Activated CD4-positive, alpha-beta T cell treated with anti-CD3 and anti-CD28 coated beads for 36 hours (primary cell): ENCODE measurements around the gene POLR3B. TPM values are rescaled to one million over a fixed set of nuclear protein-coding genes. Genes with fewer than 3 reads are reported as not detected.
A peak's percentile ranks its signal among the peaks of the same experiment; 100 is the strongest.

ENCODE experiments used
- ATAC-seq: fragments of 200-7000 bp; cut with Tn5 transposase; one replicate; pipeline ENCODE4 v1.10.0; 2021; ENCODE audit warnings: mild to moderate bottlenecking, moderate library complexity
- CTCF ChIA-PET: fragments of 350-600 bp; sonication (Branson Sonifier 250); formaldehyde crosslinking; loops from one replicate; lab custom pipeline; 2021; ENCODE audit warnings: antibody characterized with exemption; lab: Charles Lee
- POLR2A ChIA-PET: fragments of 350-600 bp; sonication (Branson Sonifier 250); formaldehyde crosslinking; loops from one replicate; lab custom pipeline; 2021; ENCODE audit warnings: antibody characterized with exemption, inconsistent platforms; lab: Charles Lee
- DNase-seq: peaks from one replicate; pipeline ENCODE4 v3.0.0-alpha.2; 2020
- H3K27ac Mint-ChIP-seq: one replicate; pipeline ENCODE4 v1.8.0; 2021; ENCODE audit warnings: mixed read lengths
- H3K27me3 Mint-ChIP-seq: one replicate; pipeline ENCODE4 v1.8.0; 2021; ENCODE audit warnings: mixed read lengths
- H3K36me3 Mint-ChIP-seq: one replicate; pipeline ENCODE4 v1.8.0; 2021; ENCODE audit warnings: low read depth, mixed read lengths
- H3K4me1 Mint-ChIP-seq: one replicate; pipeline ENCODE4 v1.8.0; 2021; ENCODE audit warnings: mixed read lengths
- H3K4me3 Mint-ChIP-seq: one replicate; pipeline ENCODE4 v1.8.0; 2021; ENCODE audit warnings: mild to moderate bottlenecking, moderate library complexity, mixed read lengths
- H3K9me3 Mint-ChIP-seq: one replicate; pipeline ENCODE4 v1.8.0; 2021; ENCODE audit warnings: low read depth, mixed read lengths
- intact Hi-C, 2 experiments: fragments of 100-400 bp; cut with DNase I in 1 of 2; cut with micrococcal nuclease in 1 of 2; formaldehyde crosslinking; loops; one replicate each; pipeline versions ENCODE4 v1.14.2 to v1.15.1; 2022 to 2024; cut with DNase I, micrococcal nuclease
- total RNA-seq, 2 experiments: library from RNA; stranded (reverse); gene quantifications; one replicate each; pipeline ENCODE4 v1.2.3, GENCODE V29; 2021

The POLR3B gene
- total RNA-seq, 2 experiments from 2014 or later, result 9.1 to 11.7 TPM

GRCh38 chr12:106323537-106323936, 34.0 kb upstream of the POLR3B start:
- DNase-seq (no peak), ATAC-seq (no peak)
- H3K9me3 Mint-ChIP-seq, result no peaks in the 10 kb centered on the region
- H3K27me3 Mint-ChIP-seq, result no peaks in the 10 kb centered on the region
- no peak overlapping the region for H3K4me3 Mint-ChIP-seq
- CTCF ChIA-PET, result no interaction called here
- peaks cover 18% of the 10 kb centered on the region for H3K36me3 Mint-ChIP-seq
- H3K4me1 Mint-ChIP-seq, result no peaks in the 10 kb centered on the region
- no peak overlapping the region for H3K27ac Mint-ChIP-seq
- intact Hi-C loops, result no loop called here
- POLR2A ChIA-PET, result no interaction called here

DNA sequence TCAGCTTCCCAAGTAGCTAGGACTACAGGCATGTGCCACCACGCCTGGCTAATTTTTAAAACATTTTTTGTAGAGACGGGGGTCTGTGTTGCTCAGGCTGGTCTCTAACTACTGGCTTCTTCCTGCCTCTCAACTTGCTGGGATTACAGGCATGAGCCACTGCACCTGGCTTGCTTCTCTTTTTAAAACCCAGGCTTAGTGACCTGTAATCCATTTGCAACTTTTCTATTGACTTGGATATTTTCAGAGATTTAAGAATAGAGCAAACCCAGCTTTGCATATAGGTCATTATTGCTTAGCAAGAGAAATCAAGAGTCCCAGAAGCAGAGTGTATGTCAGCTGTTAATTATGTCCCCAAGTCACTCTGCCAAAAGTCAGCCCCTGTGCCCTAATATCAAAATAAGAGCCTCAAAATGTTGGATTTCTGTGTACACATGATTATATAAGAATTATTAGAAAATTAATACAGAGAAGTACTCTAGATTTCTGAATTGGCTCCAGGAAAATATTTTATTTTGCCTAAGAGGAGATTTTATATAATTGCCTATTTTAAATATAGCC, 30.2 kb upstream of the POLR3B start:
- H3K27me3 Mint-ChIP-seq, result no peaks in the 10 kb centered on the region
- POLR2A ChIA-PET, result no interaction called here
- CTCF ChIA-PET, result no interaction called here
- H3K9me3 Mint-ChIP-seq, result no peaks in the 10 kb centered on the region
- no peak overlapping the region for H3K4me3 Mint-ChIP-seq
- no peak for ATAC-seq
- intact Hi-C loops, result no loop called here
- no peak overlapping the region for H3K27ac Mint-ChIP-seq
- no peak for DNase-seq
- H3K4me1 Mint-ChIP-seq, result no peaks in the 10 kb centered on the region
- peaks cover 21% of the 10 kb centered on the region for H3K36me3 Mint-ChIP-seq

DNA sequence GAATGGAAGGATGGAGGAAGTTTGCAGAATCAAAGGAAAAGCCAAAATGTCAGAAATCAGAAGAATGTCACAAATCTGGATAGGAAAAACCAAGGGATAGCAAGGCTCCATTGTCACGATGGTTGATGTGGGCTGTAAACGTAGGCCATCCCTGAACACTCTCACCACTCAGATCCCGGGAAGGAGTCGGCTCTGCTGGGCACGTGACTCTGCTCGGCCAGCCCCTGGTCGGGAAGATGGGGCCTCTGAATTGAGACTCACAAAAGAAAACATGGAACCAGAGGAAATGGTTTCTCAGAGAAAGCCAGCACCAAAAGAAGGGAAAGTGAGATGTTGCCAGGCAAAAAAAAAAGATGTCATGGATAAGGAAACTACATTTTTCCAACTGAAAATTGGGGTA, 28.8 kb upstream of the POLR3B start:
- ChIA-PET POLR2A (no interaction called here), CTCF (no interaction called here)
- H3K36me3 Mint-ChIP-seq, result peaks cover 21% of the 10 kb centered on the region
- no peak for DNase-seq
- no peaks in the 10 kb centered on the region for H3K27me3 Mint-ChIP-seq
- intact Hi-C loops, result no loop called here
- H3K4me1 Mint-ChIP-seq, result peaks cover 3% of the 10 kb centered on the region
- H3K4me3 Mint-ChIP-seq, result no peak overlapping the region
- H3K9me3 Mint-ChIP-seq, result no peaks in the 10 kb centered on the region
- ATAC-seq, result no peak
- H3K27ac Mint-ChIP-seq, result no peak overlapping the region

DNA sequence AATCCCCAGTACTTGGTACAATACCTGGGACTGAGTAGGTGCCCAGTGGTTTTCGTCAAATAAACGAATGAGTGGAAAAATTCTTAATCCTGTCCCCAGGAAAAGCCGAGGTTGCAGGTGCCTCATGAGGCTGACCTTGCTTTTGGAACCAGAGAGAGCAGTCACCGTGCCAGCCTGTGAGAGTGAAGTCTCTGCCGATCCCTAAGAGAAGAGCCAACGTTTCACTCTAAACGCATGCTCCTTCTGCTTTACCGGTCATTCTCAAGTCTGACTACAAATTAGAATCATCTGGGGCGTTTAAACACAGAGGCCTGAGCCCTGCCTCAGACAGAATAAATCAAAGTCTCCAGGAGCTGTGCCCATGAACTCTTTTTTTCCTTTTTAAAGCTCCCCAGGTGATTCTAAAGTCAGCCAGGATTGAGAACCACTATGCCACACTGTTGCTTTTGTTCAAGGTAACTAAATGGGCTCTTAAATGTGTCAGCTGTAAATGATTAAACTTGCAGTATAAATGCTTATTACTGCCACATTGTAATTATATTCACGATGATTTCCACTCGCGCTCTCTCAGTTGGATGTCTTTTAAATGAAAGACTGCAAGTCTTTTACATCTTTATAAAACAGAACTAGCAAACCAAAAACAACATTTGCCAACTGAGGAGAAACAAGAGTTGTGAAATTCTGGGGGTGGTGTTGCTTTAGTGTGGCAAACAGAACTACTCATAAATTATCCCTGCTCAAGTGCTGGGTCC, 28.1 kb upstream of the POLR3B start:
- H3K27ac Mint-ChIP-seq, result no peak overlapping the region
- H3K4me3 Mint-ChIP-seq, result no peak overlapping the region
- no peak for DNase-seq
- H3K36me3 Mint-ChIP-seq, result peaks cover 17% of the 10 kb centered on the region
- no peaks in the 10 kb centered on the region for H3K27me3 Mint-ChIP-seq
- POLR2A ChIA-PET, result no interaction called here
- H3K4me1 Mint-ChIP-seq, result peaks cover 7% of the 10 kb centered on the region
- intact Hi-C loops, result no loop called here
- no peak for ATAC-seq
- H3K9me3 Mint-ChIP-seq, result no peaks in the 10 kb centered on the region
- CTCF ChIA-PET, result no interaction called here

DNA sequence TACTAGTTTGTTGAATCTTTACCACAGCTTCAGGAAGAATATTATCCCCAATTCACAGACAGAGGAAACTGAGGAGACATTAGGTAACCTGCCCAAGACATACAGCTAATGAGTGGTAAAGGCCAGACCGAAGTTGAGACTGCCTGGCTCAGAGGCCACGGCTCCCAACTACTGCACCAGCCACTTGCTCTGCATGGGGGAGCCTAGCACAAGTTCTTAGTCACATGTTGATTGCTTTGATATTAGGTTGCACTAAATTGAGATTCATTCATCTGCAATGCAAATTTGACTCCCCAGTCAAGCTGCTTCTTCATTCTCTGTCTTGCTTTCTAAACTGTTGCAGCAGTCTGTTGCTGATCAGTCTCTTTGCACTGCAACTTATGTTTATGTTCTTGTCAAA, 25.9 kb upstream of the POLR3B start:
- Mint-ChIP-seq H3K9me3 (no peaks in the 10 kb centered on the region), H3K4me3 (no peak overlapping the region), H3K4me1 (peaks cover 9% of the 10 kb centered on the region), H3K27ac (no peak overlapping the region), H3K27me3 (no peaks in the 10 kb centered on the region), H3K36me3 (peaks cover 20% of the 10 kb centered on the region)
- no peak for DNase-seq
- intact Hi-C loops, result no loop called here
- ATAC-seq, result no peak
- ChIA-PET POLR2A (no interaction called here), CTCF (interaction anchor here (1.3 kb wide), 1 partner anchor 11 kb away, joined by 5 read pairs; no protein-coding TSS in a partner anchor)

- Mint-ChIP-seq H3K4me1 (peaks cover 12% of the 10 kb centered on the region), H3K36me3 (peaks cover 25% of the 10 kb centered on the region), H3K9me3 (no peaks in the 10 kb centered on the region), H3K4me3 (no peak overlapping the region), H3K27ac (no peak overlapping the region), H3K27me3 (no peaks in the 10 kb centered on the region)
- POLR2A ChIA-PET, result no interaction called here
- ATAC-seq, result no peak
- DNase-seq, result no peak
- CTCF ChIA-PET, result interaction anchor here (2.0 kb wide), 1 partner anchor 25 kb away, joined by 7 read pairs; the partner anchor contains the start of gene POLR3B
- intact Hi-C loops, result no loop called here
Observed at GRCh38 chr12:106332536-106332935, 25.0 kb upstream of the POLR3B start.

GRCh38 chr12:106333010-106333409, 24.5 kb upstream of the POLR3B start:
- Mint-ChIP-seq H3K27ac (no peak overlapping the region), H3K4me3 (no peak overlapping the region), H3K9me3 (no peaks in the 10 kb centered on the region), H3K36me3 (peaks cover 25% of the 10 kb centered on the region), H3K4me1 (peaks cover 12% of the 10 kb centered on the region), H3K27me3 (no peaks in the 10 kb centered on the region)
- POLR2A ChIA-PET, result no interaction called here
- CTCF ChIA-PET, result interaction anchor here (2.0 kb wide), 1 partner anchor 24 kb away, joined by 7 read pairs; the partner anchor contains the start of gene POLR3B
- DNase-seq, result no peak
- intact Hi-C loops, result no loop called here
- ATAC-seq, result no peak

- DNase-seq, result no peak
- H3K36me3 Mint-ChIP-seq, result peaks cover 25% of the 10 kb centered on the region
- H3K27ac Mint-ChIP-seq, result peak overlapping the region; percentile 1
- CTCF ChIA-PET, result interaction anchor here (2.0 kb wide), 1 partner anchor 23 kb away, joined by 7 read pairs; the partner anchor contains the start of gene POLR3B
- POLR2A ChIA-PET, result no interaction called here
- H3K9me3 Mint-ChIP-seq, result no peaks in the 10 kb centered on the region
- peaks cover 12% of the 10 kb centered on the region for H3K4me1 Mint-ChIP-seq
- intact Hi-C loops, result no loop called here
- no peak for ATAC-seq
- H3K4me3 Mint-ChIP-seq, result no peak overlapping the region
- no peaks in the 10 kb centered on the region for H3K27me3 Mint-ChIP-seq
Observed at GRCh38 chr12:106333756-106334155, 23.8 kb upstream of the POLR3B start.

DNA sequence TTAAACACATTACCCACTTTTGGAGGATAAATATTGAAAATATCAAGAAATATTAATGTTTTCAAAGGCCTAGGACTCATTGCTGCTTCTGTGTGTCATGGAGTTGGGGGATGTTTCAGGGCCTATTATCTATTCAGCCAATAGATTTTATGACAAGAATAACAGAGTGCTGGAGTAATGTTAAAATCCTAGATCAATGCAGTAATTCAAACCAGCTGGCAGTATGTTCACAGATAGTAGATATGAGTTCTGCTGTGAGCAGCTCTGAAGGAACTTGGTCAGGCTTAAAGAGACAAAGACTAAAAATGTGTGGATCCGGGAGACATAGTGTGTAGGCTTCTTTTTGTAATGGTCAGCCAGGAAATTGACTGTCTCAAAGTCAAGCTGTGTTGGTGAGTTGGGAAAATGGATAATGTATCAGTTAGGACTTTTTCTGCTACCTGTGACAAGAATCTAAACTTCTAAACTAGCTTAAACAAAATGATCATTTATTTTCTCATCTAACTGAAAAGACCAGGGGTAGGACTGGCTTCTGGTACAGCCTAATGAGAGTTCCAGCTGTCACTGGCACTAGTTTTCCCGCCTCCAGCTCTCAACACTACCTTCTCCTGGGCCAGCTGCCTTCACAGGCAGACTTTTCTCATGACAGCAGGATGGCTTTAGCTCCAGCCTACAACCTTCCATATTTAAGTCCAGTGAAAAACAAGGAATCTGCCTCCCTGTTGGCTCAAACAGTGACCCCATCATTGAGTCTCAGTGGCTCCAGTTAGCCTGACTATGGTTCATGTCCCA, 16.3 kb upstream of the POLR3B start:
- Mint-ChIP-seq H3K27ac (no peak overlapping the region), H3K36me3 (peaks cover 14% of the 10 kb centered on the region), H3K27me3 (no peaks in the 10 kb centered on the region), H3K4me1 (peaks cover 2% of the 10 kb centered on the region), H3K9me3 (no peaks in the 10 kb centered on the region), H3K4me3 (no peak overlapping the region)
- CTCF ChIA-PET, result interaction anchor here (0.6 to 1.6 kb wide), 3 partner anchors 114 to 736 kb away, joined by 3 to 8 read pairs (median 3); no protein-coding TSS in a partner anchor
- DNase-seq (no peak), ATAC-seq (no peak)
- intact Hi-C loops, result no loop called here
- POLR2A ChIA-PET, result no interaction called here

DNA sequence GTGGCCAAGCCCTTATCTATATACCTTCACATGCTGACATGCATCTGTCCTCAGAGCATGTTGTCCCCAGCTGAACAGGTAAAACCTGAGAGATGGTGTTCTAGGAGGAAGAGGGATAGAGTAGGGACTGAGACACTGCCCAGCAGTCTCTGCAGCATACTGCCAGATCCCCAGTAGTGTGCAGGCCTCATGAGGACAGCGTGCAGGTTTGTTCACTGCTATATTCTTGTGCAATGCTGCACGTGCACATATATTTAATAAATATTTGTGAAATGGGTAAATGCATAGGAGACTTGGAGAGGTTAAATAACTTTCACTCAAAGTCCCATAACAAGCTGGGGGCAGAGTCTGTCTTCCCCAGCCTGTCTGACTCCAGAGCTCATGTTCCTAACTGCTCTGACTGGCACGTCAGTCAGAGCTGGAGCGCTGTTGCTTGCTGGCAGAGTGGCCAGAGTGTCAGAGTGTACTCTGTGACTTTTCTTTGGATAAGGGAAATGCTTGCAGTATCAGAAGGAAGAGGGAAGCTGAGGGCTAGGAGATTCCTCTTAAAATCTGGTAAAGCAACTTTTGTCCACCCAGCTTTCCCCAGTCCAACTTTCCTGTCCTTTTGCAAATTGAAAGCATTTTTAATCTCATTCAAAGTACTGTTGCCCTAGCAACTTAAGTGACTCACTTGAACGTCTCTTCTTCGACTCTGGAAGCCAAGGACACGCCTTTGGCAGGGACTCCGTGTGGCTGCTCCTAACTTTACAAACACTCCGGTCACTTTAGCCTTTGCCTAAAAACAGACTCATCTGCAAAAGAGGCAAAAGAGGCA, 14.9 kb upstream of the POLR3B start:
- Mint-ChIP-seq H3K4me3 (no peak overlapping the region), H3K36me3 (peaks cover 10% of the 10 kb centered on the region), H3K27me3 (no peaks in the 10 kb centered on the region), H3K9me3 (no peaks in the 10 kb centered on the region), H3K27ac (no peak overlapping the region), H3K4me1 (no peaks in the 10 kb centered on the region)
- ChIA-PET CTCF (interaction anchor here (1.6 kb wide), 1 partner anchor 116 kb away, joined by 8 read pairs; no protein-coding TSS in a partner anchor), POLR2A (no interaction called here)
- intact Hi-C loops, result no loop called here
- ATAC-seq, result no peak
- DNase-seq, result no peak

DNA sequence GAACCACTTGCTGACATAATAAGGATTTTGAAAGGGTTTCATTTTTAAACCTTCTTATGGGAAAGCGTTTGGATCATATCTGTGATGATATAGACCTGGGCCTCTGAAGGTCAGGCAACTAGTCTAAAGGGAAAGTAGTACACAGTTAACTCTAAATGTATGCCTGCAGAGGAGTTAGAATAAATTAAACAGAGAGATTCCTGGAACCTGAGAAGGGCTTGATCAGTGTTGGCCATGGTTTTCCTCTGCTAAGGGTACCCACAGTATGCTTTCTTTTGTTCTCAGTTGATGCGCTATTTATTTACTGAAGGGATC, 14.4 kb upstream of the POLR3B start:
- no peak for DNase-seq
- no peak for ATAC-seq
- intact Hi-C loops, result no loop called here
- Mint-ChIP-seq H3K9me3 (no peaks in the 10 kb centered on the region), H3K27ac (no peak overlapping the region), H3K27me3 (no peaks in the 10 kb centered on the region), H3K4me1 (no peaks in the 10 kb centered on the region), H3K36me3 (peaks cover 10% of the 10 kb centered on the region), H3K4me3 (no peak overlapping the region)
- ChIA-PET POLR2A (no interaction called here), CTCF (interaction anchor here (1.6 kb wide), 1 partner anchor 116 kb away, joined by 8 read pairs; no protein-coding TSS in a partner anchor)
